GM18907 (cell line): ENCODE results near the gene NVL.
A peak's percentile ranks its signal among the peaks of the same experiment; 100 is the strongest.

Source experiments
- ATAC-seq: cut with Tn5 transposase; IDR thresholded peaks from one replicate; pipeline ENCODE4 v1.9.1; 2021; ENCODE audit warnings: mild to moderate bottlenecking, moderate library complexity; ENCODE audit not compliant: unreplicated experiment

The NVL gene

DNA sequence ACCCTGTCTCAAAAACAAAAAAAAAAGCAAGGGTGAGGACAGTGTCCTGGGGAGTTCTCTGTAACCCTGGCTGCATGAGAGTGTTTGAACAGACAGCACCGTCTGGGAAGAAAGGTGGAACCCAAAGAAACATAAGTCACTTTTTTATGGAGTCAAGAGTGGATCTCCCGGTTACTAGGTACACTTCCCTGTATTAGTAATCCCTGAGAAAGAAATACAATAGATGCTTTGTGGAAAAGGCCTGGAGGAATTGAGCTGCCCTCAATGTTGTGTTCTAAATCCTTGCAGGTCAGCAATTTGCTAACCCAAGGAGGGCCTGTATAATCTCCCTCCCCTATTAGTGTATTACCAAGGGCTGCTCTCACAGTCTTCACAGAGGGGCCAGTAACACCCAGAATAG, 130.3 kb downstream of the NVL start:
- ATAC-seq: no peak

DNA sequence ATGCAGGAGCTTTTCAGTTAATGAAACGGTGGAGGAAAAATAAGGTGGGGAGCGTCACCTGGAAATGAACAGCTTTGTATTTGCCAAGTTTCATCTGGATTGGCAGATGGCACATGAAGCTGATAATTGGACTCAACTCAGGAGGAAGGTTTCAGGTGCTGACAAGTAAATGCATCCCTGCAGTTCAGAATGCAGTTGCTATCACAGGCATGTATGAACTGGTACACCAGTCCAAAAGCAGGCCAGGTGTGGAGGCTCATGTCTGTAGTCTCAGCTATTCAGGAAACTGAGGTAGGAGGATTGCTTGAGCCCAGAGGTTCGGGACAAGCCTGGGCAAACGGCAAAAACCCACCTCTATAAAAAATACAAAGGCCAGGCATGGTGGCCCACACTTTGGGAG, 131.4 kb downstream of the NVL start:
- ATAC-seq: no peak

DNA sequence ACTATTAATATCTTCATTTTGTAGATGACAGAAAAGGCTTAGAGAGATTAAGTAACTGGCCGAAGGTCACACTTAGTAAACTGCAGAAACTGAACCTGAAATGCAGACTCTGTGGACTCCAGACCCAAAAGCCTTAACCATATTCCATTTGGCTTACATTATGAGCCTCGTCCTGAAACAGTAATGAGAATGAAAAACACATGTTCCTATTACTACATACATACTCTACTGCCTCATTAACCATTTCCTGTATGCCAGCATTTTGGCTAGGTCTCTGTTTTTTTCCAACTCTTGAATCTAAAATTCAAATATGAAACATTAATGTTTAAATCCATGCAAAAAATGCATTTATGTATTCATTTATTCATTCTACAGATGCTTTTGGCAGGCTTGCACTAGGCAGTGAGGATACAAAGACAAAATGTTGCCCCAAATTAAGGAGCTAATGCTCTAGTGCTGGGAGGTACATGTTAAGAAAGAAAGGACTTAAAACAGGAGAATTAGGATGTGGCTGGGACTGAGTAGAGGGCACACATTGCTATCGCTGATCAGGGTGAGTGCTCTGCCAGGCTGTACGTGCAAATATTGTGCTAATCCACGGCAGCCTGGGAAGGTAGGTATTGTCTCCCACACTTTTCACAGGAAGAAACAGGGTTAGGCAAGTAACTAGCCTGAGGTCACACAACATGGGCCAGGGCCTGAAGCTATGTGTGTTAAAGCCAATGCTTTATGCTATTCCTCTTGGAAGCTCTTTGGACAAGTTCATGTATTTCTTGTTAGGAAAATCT, 133.0 kb downstream of the NVL start:
- no peak for ATAC-seq

DNA sequence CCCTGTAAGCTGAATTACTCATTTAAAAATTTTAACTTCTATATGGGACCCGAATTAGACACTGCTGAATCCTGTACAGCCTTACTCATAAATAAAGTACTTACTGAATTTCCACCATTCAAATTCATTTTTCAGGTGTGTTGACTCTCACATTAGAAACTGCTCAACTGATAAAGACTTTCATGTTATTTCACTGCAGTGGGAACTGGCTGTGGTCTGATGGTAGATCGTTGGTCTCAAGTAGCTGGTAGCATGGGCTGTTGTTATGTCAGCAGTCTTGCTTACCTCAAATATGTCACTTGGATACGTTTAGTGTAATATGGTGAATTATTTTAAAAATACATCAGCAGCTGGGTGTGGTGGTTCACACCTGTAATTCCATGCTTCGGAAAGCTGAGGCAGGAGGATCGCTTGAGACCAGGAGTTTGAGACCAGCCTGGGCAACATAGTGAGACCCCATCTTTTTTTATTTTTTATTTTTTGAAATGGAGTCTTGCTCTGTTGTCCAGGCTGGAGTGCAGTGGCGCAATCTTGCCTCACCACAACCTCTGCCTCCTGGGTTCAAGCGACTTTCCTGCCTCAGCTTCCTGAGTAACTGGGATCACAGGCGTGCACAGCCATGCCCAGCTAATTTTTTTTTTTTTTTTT, 136.5 kb downstream of the NVL start:
- ATAC-seq: no peak

DNA sequence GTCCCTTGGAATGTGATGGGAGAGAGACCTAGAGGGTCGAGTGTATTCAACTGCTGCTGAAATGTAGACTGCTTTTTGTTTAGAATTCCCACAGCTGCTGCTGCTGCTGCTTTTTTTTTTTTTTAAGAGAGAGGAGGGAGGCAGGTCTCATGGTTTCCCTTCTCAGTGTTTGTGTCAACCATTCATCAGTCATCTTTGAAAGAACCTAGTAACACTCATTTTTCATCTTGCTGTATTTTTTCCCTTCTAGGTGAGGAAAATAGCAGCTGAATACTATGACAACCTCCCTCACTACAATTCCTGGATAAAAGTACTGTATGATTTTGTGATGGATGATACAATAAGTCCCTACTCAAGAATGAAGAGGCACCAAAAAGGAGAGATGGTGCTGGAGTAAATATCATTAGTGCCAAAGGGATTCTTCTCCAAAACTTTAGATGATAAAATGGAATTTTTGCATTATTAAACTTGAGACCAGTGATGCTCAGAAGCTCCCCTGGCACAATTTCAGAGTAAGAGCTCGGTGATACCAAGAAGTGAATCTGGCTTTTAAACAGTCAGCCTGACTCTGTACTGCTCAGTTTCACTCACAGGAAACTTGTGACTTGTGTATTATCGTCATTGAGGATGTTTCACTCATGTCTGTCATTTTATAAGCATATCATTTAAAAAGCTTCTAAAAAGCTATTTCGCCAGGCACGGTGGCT, 137.7 kb downstream of the NVL start:
- ATAC-seq: no peak

DNA sequence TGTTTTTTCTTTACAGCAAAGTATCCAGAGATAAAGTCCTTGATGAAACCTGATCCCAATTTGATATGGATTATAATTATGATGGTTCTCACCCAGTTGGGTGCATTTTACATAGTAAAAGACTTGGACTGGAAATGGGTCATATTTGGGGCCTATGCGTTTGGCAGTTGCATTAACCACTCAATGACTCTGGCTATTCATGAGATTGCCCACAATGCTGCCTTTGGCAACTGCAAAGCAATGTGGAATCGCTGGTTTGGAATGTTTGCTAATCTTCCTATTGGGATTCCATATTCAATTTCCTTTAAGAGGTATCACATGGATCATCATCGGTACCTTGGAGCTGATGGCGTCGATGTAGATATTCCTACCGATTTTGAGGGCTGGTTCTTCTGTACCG, 140.4 kb downstream of the NVL start:
- ATAC-seq: no peak

DNA sequence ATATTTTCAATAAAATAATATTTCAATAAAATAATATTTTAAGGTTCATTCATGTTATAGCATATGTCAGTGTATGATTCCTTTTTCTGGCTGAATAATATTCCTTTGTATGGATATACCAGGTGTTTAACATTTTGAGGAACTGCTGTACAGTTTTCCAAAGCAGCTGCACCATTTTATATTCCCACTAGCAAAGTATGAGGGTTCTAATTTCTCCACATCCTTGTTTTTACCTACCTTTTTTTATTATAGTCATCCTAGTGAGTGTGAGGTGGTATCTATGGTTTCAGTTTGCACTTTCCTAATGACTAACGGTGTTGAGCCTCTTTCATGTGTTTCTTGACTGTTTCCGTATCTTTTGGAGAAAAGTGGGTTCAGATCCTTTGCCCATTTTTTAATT, 141.7 kb downstream of the NVL start:
- no peak for ATAC-seq

DNA sequence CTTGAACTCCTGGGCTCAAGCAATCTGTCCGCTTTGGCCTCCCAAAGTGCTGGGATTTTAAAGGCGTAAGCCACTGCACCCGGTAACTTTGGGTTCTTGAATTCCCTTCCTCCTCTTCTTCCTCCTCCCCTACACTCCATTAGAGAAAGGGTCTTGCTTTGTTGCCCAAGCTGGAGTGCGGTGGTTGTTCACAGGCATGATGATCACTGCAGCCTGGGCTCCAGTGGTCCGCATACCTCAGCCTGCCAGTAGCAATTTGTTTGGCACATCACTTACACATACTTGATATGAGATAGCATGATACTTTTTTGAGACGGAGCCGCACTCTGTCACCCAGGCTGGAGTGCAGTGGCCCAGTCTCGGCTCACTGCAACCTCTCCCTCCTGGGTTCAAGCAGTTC, 144.8 kb downstream of the NVL start:
- ATAC-seq: no peak

DNA sequence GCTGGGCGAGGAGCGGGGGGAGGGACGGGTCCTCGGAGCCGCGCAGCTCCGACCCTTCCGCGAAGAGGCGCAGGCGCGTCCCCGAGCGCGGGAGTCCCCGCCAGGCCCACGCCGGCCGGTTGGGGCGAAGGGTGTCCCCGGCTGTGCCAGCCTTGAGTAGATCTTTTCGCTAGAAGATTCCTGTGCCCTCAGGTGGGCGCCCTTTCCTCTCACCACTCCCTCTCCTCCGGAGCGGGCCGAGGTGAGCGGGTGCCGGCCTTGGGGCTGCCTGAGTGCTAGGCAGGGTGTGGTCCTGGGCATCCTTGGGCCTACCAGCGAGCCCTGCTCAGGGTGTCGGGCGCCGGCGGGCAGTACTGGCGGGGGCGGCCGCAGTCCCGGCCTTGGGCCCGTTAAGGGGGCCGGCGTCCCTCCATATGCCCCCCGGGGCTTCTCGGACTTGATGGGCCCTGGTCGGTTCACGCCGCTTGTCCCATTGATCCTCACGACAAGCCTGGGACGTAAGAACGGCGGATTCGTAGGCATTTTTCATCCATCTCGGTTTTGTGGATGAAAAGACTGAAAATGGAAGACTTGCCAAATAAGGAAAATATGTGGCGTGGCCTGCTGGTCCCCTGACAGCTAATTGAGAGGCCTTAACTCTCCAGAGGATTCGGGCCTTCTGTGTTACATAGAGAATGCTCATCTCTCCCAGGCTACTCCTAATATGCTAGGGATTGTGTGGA, 146.2 kb downstream of the NVL start:
- peak; percentile 56 for ATAC-seq

DNA sequence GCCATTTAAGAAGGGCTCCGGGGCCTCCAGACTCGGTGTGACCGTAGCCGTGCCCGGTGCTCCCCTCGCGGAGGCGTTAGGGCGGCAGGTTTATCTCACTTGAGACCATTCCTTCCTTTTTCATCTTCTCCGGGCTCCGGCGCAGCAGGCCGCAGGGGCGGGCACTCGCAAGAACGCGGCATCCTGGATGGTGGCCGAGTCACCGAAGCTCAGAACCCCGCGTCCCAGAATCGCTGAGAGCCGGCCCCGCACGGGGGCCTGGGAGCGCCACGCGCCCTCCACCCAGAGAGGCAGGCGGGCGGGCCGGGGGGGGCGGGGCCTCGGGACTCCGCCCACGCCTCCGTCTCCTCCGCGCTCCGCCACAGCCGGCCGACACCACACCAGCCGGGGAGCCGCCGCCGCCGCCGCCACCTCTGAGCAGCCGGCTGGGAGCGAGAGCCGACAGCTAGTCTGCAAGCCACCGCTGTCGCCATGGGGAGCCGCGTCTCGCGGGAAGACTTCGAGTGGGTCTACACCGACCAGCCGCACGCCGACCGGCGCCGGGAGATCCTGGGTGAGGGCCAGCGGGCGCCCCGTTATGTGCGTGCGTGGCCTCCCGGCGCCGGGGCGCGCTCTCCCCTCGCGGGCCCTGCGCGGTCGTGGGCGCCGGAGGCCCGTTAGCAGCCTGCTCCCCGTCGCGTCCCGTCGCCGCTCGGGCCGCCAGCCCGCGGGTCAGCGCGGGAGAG, 146.9 kb downstream of the NVL start, which contains the start of gene DEGS1:
Gene DEGS1, plus strand, starts transcription at position 375 of the 725 bp plus-strand sequence. Its CDS starts 97 bp downstream, at position 472.
- ATAC-seq: peak; percentile 71

DNA sequence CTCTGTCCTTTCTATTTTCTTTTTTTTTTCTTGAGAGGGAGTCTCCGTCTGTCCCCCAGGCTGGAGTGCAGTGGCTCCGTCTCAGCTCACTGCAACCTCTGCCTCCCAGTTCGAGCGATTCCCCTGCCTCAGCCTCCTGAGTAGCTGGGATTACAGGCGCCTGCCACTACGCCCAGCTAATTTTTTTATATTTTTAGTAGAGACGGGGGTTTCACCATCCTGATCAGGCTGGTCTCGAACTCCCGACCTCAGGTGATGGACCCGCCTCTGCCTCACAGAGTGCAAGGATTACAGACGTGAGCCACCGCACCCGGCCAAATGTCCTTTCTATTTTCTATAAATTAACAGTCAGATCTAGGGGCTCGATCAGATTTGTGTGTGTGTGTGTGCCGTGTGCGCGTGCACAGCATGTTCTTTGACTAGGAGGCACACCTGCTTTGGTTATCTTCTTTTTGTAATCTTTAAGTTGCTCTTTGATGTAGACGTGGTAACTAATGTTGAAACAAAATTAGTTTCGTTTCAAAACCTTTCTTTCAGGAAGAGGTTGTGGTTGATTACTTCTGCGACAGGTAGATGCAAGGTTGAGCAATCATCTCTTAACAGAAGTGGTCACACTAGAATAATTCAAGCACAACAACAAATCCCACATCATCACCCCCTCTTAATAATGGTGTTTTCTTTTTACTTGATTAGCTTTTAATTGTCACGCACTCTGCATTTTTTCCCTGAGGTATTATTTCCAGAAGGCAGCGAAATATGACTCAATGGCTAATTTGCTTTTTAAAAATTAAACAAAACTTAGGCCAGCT, 147.7 kb downstream of the NVL start:
- ATAC-seq: peak; percentile 52

DNA sequence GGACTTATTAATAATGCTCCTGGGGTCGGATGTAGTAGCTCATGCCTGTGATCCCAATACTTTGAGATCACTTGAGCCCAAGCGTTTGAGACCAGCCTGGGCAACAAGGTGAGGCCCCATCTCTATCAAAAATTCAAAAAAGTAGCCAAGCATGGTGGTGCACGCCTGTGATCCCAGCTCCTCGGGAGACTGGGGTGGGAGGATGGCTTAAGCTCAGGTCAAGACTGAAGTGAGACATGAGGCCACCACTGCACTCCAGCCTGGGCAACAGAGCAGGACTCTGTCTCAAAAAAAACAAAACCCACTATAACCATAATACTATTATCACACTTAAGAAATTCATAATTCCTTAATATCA, 148.5 kb downstream of the NVL start:
- ATAC-seq: no peak

DNA sequence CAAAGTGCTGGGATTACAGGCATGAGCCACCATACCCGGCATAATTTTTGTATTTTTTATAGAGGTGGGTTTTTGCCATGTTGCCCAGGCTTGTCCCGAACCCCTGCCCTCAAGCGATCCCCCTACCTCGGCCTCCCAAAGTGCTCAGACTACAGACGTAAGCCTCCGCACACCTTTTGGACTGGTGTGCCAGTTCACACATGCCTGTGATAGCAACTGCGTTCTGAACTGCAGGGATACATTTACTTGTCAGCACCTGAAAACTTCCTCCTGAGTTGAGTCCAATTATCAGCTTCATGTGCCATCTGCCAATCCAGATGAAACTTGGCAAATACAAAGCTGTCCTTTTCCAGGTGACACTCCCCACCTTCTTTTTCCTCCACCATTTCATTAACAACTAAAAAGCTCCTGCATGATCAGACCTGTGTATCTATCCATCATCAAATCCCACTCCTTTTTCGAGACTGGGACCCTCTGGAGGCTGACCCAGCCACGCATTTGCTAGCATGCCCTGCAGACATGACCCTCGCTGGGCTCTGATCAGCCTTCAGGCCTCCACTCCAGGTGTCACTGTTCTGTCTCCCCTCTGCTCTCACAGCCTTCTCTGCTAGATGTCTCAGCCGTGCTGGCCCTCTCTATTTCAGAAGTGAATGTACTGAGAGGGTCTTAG, 149.1 kb downstream of the NVL start:
- ATAC-seq: no peak

DNA sequence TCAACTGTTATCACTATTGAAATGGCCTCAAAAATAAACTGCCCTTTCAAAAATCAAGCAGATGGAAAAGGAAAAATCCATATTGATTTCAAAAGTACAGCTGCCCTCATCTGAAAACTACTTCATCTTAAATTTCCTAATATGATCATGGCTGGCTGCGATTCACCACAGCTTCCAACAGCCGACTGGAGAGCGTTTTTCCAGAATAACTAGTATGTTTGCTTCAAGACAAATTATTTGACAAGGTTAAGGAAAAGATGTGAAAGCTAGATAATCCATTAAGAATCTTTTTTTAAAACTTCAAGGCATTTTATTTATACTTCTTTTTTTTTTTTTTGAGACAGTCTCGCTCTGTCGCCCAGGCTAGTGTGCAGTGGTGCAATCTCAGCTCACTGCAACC, 151.1 kb downstream of the NVL start:
- no peak for ATAC-seq

DNA sequence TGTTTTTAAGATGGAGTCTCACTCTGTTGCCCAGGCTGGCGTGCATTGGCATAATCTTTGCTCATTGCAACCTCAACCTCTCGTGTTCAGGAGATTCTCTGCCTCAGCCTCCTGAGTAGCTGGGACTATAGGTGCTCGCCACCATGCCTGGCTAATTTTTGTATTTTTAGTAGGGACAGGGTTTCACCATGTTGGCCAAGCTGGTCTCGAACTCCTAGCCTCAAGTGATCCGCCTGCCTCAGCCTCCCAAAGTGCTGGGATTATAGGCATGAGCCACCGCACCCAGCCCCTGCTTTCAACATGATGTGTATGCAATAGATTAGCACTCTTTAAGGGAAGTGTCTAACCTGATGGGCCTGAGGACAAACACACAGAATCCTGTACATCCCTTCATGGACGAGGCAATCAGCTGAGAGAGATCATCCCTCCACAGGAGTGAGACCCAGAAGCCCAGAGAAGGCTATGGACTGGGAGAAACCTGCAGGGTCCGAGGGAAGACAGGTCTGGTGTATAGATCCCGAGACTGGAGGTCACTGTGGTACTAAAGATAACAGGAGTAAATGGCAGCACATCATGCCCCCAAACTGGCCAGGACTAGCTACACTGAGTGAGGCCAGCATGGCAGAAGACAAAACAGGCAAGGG, 152.5 kb downstream of the NVL start:
- ATAC-seq: no peak
